Fibroblast of lung (primary cell): ENCODE measurements around the gene PLPPR4.

Source experiments
- EZH2 ChIP-seq: IDR thresholded peaks from 2 replicates; pipeline ENCODE4 v1.5.1; 2012; ENCODE audit warnings: low read length, control low read depth, mild to moderate bottlenecking; ENCODE audit errors: missing control alignments
- TF ChIP-seq, protein P1 (sequence below), 2 donors: IDR thresholded peaks in 1 of 2; conservative IDR thresholded peaks in 1 of 2; 1 replicate in 1 of 2; 2 replicates in 1 of 2; pipeline ENCODE4 v1.5.1; 2011 to 2012; ENCODE audit warnings: low read length in 2 of 2, control low read depth in 1 of 2, inconsistent platforms in 1 of 2, low read depth in 1 of 2, mild to moderate bottlenecking in 1 of 2

DNA sequence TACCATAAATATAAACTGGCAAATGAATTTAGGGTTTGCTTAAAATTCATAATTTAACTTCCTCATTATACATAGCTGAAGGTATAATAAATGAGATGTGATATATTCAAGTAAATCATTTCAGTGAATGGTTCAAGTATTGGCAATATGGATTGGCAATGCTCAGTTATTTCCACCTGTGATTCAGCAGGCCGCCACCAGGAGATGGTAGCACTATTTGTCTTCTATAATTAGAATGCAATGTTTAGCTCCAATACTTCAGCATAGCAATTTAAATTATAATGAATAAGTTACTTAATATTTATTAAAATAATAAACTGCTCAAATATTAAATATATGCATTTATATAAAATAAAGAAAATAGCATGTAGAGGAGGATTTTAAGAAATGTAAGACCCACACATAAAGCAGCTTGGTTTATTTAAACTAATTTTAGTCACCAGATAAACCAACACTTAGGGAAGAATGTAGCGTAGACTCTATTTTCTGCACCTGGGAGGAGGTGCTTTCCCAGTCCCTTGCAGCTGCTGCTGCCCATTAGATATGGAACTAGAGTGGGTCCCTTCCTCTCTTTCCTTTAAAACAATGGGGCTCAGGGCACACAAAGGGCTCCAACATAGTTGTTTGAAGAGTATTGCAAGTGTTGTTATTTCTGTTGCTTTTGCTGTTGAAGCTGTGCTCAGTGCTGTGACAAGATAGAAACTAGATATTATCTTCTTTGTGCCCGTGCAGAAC, 62.1 kb downstream of the PLPPR4 start:
- TF ChIP-seq, protein P1, sequence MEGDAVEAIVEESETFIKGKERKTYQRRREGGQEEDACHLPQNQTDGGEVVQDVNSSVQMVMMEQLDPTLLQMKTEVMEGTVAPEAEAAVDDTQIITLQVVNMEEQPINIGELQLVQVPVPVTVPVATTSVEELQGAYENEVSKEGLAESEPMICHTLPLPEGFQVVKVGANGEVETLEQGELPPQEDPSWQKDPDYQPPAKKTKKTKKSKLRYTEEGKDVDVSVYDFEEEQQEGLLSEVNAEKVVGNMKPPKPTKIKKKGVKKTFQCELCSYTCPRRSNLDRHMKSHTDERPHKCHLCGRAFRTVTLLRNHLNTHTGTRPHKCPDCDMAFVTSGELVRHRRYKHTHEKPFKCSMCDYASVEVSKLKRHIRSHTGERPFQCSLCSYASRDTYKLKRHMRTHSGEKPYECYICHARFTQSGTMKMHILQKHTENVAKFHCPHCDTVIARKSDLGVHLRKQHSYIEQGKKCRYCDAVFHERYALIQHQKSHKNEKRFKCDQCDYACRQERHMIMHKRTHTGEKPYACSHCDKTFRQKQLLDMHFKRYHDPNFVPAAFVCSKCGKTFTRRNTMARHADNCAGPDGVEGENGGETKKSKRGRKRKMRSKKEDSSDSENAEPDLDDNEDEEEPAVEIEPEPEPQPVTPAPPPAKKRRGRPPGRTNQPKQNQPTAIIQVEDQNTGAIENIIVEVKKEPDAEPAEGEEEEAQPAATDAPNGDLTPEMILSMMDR (conservative IDR thresholded peaks at IDR 0.05 in 1 of 2, IDR thresholded peaks at IDR 0.05 in 1 of 2; ENCODE audit: low read depth in 1 of 2, low read length in 2 of 2) = peak; percentile 7 to 31
- TF ChIP-seq EZH2 = no peak
